Measurements from ENCODE around the gene R3HDML.
"Not testable (repeated sequence)": the region's sequence is repeated elsewhere in the genome, so short reads cannot be mapped to it uniquely, and the experiment has no call there.

R3HDML gene, protein sequence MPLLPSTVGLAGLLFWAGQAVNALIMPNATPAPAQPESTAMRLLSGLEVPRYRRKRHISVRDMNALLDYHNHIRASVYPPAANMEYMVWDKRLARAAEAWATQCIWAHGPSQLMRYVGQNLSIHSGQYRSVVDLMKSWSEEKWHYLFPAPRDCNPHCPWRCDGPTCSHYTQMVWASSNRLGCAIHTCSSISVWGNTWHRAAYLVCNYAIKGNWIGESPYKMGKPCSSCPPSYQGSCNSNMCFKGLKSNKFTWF

GRCh38 chr20:44336725-44337380, at the start of gene R3HDML:
R3HDML (plus strand) TSS chr20:44337043; CDS start chr20:44337158, 115 bp downstream.
- Histone ChIP-seq H3K27me3 (ENCODE audit: control insufficient read depth in 2 of 2, insufficient read depth in 2 of 2, low read length in 2 of 2) (no peaks in the 10 kb centered on the region), H3K36me3 (ENCODE audit: control insufficient read depth in 2 of 2, insufficient read depth in 2 of 2, low read length in 2 of 2) (no peaks in the 10 kb centered on the region), H3K9ac (ENCODE audit: low read depth in 1 of 2, low read length in 2 of 2) (no peak within 1 kb of the TSS), H3K9me3 (ENCODE audit: control insufficient read depth in 2 of 2, low read length in 2 of 2) (no peaks in the 10 kb centered on the region), H3K4me1 (ENCODE audit: control insufficient read depth in 2 of 2, insufficient read depth in 2 of 2, low read length in 2 of 2) (no peaks in the 10 kb centered on the region), H3K27ac (ENCODE audit: low read depth in 2 of 2, low read length in 2 of 2) (no peak within 1 kb of the TSS), H3K4me3 (ENCODE audit: low read length in 2 of 2) (no peak within 1 kb of the TSS)

GRCh38 chr20:44287272-44288097, 49.4 kb upstream of the R3HDML start:
- Histone ChIP-seq H3K27ac (ENCODE audit: low read depth in 2 of 2, low read length in 2 of 2) (peak overlapping the region in 1 of 2 donors; percentile 3), H3K27me3 (ENCODE audit: control insufficient read depth in 2 of 2, insufficient read depth in 2 of 2, low read length in 2 of 2) (no peaks in the 10 kb centered on the region), H3K9ac (ENCODE audit: low read depth in 1 of 2, low read length in 2 of 2) (no peak overlapping the region), H3K4me1 (ENCODE audit: control insufficient read depth in 2 of 2, insufficient read depth in 2 of 2, low read length in 2 of 2) (no peaks in the 10 kb centered on the region), H3K36me3 (ENCODE audit: control insufficient read depth in 2 of 2, insufficient read depth in 2 of 2, low read length in 2 of 2) (peaks cover 0 to 4% of the 10 kb centered on the region in 2 donors), H3K4me3 (ENCODE audit: low read length in 2 of 2) (no peak overlapping the region), H3K9me3 (ENCODE audit: control insufficient read depth in 2 of 2, low read length in 2 of 2) (no peaks in the 10 kb centered on the region)

GRCh38 chr20:44288252-44288651, 48.6 kb upstream of the R3HDML start:
- H3K36me3 ChIP-seq (ENCODE audit: control insufficient read depth in 2 of 2, insufficient read depth in 2 of 2, low read length in 2 of 2): peaks cover 0 to 4% of the 10 kb centered on the region in 2 donors
- no peaks in the 10 kb centered on the region for H3K27me3 ChIP-seq (ENCODE audit: control insufficient read depth in 2 of 2, insufficient read depth in 2 of 2, low read length in 2 of 2)
- no peak overlapping the region for H3K27ac ChIP-seq (ENCODE audit: low read depth in 2 of 2, low read length in 2 of 2)
- no peak overlapping the region for H3K9ac ChIP-seq (ENCODE audit: low read depth in 1 of 2, low read length in 2 of 2)
- H3K4me3 ChIP-seq (ENCODE audit: low read length in 2 of 2): no peak overlapping the region
- H3K9me3 ChIP-seq (ENCODE audit: control insufficient read depth in 2 of 2, low read length in 2 of 2): no peaks in the 10 kb centered on the region
- H3K4me1 ChIP-seq (ENCODE audit: control insufficient read depth in 2 of 2, insufficient read depth in 2 of 2, low read length in 2 of 2): no peaks in the 10 kb centered on the region

DNA sequence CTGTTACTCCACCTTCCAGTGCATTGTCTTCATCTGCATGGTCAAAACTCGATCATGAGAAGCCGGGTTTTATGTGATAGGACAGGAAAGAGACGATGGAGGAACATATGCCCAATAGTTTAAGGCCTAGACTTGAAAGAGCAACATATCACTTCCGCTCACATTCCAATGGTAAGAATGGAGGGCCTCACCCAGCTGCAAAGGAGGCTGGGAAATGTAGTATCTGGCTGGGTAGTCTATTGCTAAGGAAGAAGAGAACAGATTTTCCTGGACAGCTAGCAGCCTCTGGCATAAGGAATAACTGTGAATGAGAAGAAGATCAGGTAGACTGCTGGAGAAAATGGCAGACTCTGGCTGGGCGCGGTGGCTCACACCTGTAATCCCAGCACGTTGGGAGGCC, 45.1 kb upstream of the R3HDML start:
- H3K36me3 ChIP-seq (ENCODE audit: control insufficient read depth in 2 of 2, insufficient read depth in 2 of 2, low read length in 2 of 2): peaks cover 0 to 4% of the 10 kb centered on the region in 2 donors
- H3K9me3 ChIP-seq (ENCODE audit: control insufficient read depth in 2 of 2, low read length in 2 of 2): no peaks in the 10 kb centered on the region
- H3K4me1 ChIP-seq (ENCODE audit: control insufficient read depth in 2 of 2, insufficient read depth in 2 of 2, low read length in 2 of 2): peaks cover 3% of the 10 kb centered on the region in 2 donors
- H3K27ac ChIP-seq (ENCODE audit: low read depth in 2 of 2, low read length in 2 of 2): no peak overlapping the region
- H3K27me3 ChIP-seq (ENCODE audit: control insufficient read depth in 2 of 2, insufficient read depth in 2 of 2, low read length in 2 of 2): no peaks in the 10 kb centered on the region
- no peak overlapping the region for H3K9ac ChIP-seq (ENCODE audit: low read depth in 1 of 2, low read length in 2 of 2)
- no peak overlapping the region for H3K4me3 ChIP-seq (ENCODE audit: low read length in 2 of 2)

- H3K27me3 ChIP-seq (ENCODE audit: control insufficient read depth in 2 of 2, insufficient read depth in 2 of 2, low read length in 2 of 2): no peaks in the 10 kb centered on the region
- H3K27ac ChIP-seq (ENCODE audit: low read depth in 2 of 2, low read length in 2 of 2): no peak overlapping the region
- H3K9me3 ChIP-seq (ENCODE audit: control insufficient read depth in 2 of 2, low read length in 2 of 2): no peaks in the 10 kb centered on the region
- peaks cover 3% of the 10 kb centered on the region in 2 donors for H3K4me1 ChIP-seq (ENCODE audit: control insufficient read depth in 2 of 2, insufficient read depth in 2 of 2, low read length in 2 of 2)
- no peak overlapping the region for H3K4me3 ChIP-seq (ENCODE audit: low read length in 2 of 2)
- no peaks in the 10 kb centered on the region for H3K36me3 ChIP-seq (ENCODE audit: control insufficient read depth in 2 of 2, insufficient read depth in 2 of 2, low read length in 2 of 2)
- H3K9ac ChIP-seq (ENCODE audit: low read depth in 1 of 2, low read length in 2 of 2): no peak overlapping the region
Measured at GRCh38 chr20:44296011-44296410, 40.8 kb upstream of the R3HDML start.

- Histone ChIP-seq H3K27ac (ENCODE audit: low read depth in 2 of 2, low read length in 2 of 2) (no peak overlapping the region), H3K9ac (ENCODE audit: low read depth in 1 of 2, low read length in 2 of 2) (no peak overlapping the region), H3K36me3 (ENCODE audit: control insufficient read depth in 2 of 2, insufficient read depth in 2 of 2, low read length in 2 of 2) (no peaks in the 10 kb centered on the region), H3K4me3 (ENCODE audit: low read length in 2 of 2) (no peak overlapping the region), H3K9me3 (ENCODE audit: control insufficient read depth in 2 of 2, low read length in 2 of 2) (no peaks in the 10 kb centered on the region), H3K27me3 (ENCODE audit: control insufficient read depth in 2 of 2, insufficient read depth in 2 of 2, low read length in 2 of 2) (no peaks in the 10 kb centered on the region), H3K4me1 (ENCODE audit: control insufficient read depth in 2 of 2, insufficient read depth in 2 of 2, low read length in 2 of 2) (peaks cover 3 to 14% of the 10 kb centered on the region in 2 donors)
Measured at GRCh38 chr20:44297721-44298120, 39.1 kb upstream of the R3HDML start.

DNA sequence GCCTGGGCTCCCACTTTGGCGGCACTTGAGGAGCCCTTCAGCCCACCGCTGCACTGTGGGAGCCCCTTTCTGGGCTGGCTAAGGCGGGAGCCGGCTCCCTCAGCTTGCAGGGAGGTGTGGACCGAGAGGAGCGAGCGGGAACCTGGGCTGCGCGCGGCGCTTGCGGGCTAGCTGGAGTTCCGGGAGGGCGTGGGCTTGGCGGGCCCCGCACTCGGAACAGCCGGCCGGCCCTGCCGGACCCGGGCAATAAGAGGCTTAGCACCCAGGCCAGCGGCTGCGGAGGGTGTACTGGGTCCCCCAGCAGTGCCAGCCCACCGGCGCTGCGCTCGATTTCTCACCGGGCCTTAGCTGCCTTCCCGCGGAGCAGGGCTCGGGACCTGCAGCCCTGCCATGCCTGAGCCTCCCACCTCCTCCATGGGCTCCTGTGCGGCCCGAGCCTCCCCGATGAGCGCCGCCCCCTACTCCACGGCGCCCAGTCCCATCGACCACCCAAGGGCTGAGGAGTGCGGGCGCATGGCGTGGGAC, 37.8 kb upstream of the R3HDML start:
- not testable (repeated sequence) for H3K9ac ChIP-seq (ENCODE audit: low read depth in 1 of 2, low read length in 2 of 2); H3K27ac ChIP-seq (ENCODE audit: low read depth in 2 of 2, low read length in 2 of 2); H3K36me3 ChIP-seq (ENCODE audit: control insufficient read depth in 2 of 2, insufficient read depth in 2 of 2, low read length in 2 of 2); H3K4me3 ChIP-seq (ENCODE audit: low read length in 2 of 2); H3K27me3 ChIP-seq (ENCODE audit: control insufficient read depth in 2 of 2, insufficient read depth in 2 of 2, low read length in 2 of 2); H3K9me3 ChIP-seq (ENCODE audit: control insufficient read depth in 2 of 2, low read length in 2 of 2)
- peaks cover 8 to 14% of the 10 kb centered on the region in 2 donors for H3K4me1 ChIP-seq (ENCODE audit: control insufficient read depth in 2 of 2, insufficient read depth in 2 of 2, low read length in 2 of 2)

- Histone ChIP-seq H3K27me3 (ENCODE audit: control insufficient read depth in 2 of 2, insufficient read depth in 2 of 2, low read length in 2 of 2) (no peaks in the 10 kb centered on the region), H3K36me3 (ENCODE audit: control insufficient read depth in 2 of 2, insufficient read depth in 2 of 2, low read length in 2 of 2) (peaks cover 0 to 2% of the 10 kb centered on the region in 2 donors), H3K27ac (ENCODE audit: low read depth in 2 of 2, low read length in 2 of 2) (no peak overlapping the region), H3K4me1 (ENCODE audit: control insufficient read depth in 2 of 2, insufficient read depth in 2 of 2, low read length in 2 of 2) (peaks cover 8 to 14% of the 10 kb centered on the region in 2 donors), H3K9me3 (ENCODE audit: control insufficient read depth in 2 of 2, low read length in 2 of 2) (no peaks in the 10 kb centered on the region), H3K9ac (ENCODE audit: low read depth in 1 of 2, low read length in 2 of 2) (no peak overlapping the region), H3K4me3 (ENCODE audit: low read length in 2 of 2) (no peak overlapping the region)
Measured at GRCh38 chr20:44301285-44301684, 35.6 kb upstream of the R3HDML start.

GRCh38 chr20:44302026-44302669, 34.7 kb upstream of the R3HDML start:
- H3K36me3 ChIP-seq (ENCODE audit: control insufficient read depth in 2 of 2, insufficient read depth in 2 of 2, low read length in 2 of 2): peaks cover 3 to 10% of the 10 kb centered on the region in 2 donors
- no peaks in the 10 kb centered on the region for H3K27me3 ChIP-seq (ENCODE audit: control insufficient read depth in 2 of 2, insufficient read depth in 2 of 2, low read length in 2 of 2)
- no peak overlapping the region for H3K4me3 ChIP-seq (ENCODE audit: low read length in 2 of 2)
- H3K9ac ChIP-seq (ENCODE audit: low read depth in 1 of 2, low read length in 2 of 2): peak overlapping the region; percentile 42 to 43
- no peaks in the 10 kb centered on the region for H3K9me3 ChIP-seq (ENCODE audit: control insufficient read depth in 2 of 2, low read length in 2 of 2)
- peaks cover 5 to 10% of the 10 kb centered on the region in 2 donors for H3K4me1 ChIP-seq (ENCODE audit: control insufficient read depth in 2 of 2, insufficient read depth in 2 of 2, low read length in 2 of 2)
- H3K27ac ChIP-seq (ENCODE audit: low read depth in 2 of 2, low read length in 2 of 2): peak overlapping the region; percentile 64 to 75

Data from mucosa of rectum (tissue), 2 donors.